NCI-H446 treated with DMSO at 0.1 percent for 48 hours (cell line): Measurements from ENCODE around the gene CYP2A13.
A peak's percentile ranks its signal among the peaks of the same experiment; 100 is the strongest.
"Not testable (repeated sequence)": the region's sequence is repeated elsewhere in the genome, so short reads cannot be mapped to it uniquely, and the experiment has no call there.

Experiments
- DNase-seq: peaks from one replicate; lab custom pipeline; 2025; lab: John Stamatoyannopoulos, UW

Gene CYP2A13

GRCh38 chr19:41120929-41121911 lies 33.0 kb downstream of the CYP2A13 start:
- not testable (repeated sequence) for DNase-seq

- DNase-seq, result not testable (repeated sequence)
Measured at GRCh38 chr19:41122846-41123245, 34.6 kb downstream of the CYP2A13 start.

DNA sequence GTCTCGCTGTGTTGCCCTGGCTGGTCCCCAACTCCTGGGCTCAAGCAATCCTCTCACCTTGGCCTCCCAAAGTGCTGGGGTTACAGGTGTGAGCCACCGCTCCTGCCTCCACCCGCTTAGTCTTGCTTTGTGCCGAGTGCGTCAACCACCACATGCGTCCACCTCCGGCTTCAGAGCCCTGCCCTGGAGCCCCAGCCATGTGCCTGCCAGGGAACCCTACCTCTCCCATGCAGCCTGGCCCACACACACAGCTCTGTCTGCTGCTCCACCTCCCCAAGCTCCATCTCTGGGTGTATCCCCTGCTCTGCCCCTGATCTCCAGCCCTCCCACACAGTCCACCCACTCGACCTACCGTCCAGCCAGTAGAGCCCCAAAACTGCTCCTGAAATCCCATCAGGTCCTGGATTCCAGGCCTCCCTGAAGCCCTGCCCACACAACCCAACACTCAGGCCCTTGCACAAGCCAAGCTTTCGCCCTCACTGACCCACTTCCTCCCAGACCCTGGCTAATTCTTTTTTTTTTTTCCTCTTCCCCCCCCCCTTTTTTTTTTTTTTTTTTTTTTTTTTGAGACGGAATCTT lies 35.6 kb downstream of the CYP2A13 start:
- no peak for DNase-seq

GRCh38 chr19:41126765-41127203 lies 38.5 kb downstream of the CYP2A13 start:
- not testable (repeated sequence) for DNase-seq

DNA sequence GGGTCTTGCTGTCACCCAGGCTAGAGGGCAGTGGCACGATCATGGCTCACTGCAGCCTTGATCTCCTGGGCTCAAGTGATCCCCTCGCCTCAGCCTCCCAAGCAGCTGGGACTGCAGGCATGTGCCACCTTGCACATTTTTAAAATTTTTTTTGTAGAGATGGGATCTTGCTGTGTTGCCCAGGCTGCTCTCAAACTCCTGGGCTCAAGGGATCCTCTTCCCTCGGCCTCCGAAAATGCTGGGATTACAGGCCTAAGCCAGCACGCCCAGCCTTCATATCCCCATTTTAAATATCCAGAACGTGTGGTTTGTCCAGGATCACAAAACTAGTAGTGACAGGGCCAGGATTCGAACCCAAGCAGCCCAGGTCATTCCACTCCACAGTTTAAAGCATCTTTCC lies 39.1 kb downstream of the CYP2A13 start:
- not testable (repeated sequence) for DNase-seq

- not testable (repeated sequence) for DNase-seq
Measured at GRCh38 chr19:41127801-41128300, 39.6 kb downstream of the CYP2A13 start.

DNA sequence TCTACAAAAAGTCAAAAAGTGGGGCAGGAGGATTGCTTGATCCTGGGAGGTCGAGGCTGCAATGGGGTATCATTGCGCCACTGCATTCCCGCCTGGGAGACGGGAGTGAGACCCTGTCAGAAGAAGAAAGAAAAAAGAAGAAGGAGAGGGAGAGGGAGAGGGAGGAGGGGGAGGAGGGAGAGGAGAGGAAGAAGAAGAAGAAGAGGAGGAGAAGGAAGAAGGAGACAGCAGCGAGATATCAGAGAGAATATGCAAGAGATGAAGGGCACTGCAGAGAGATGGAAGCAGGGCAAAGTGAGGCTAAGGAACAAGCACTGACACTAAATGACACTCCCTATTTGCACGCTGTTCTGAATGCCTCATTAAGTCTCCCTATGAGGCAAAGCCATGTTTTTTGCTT lies 40.4 kb downstream of the CYP2A13 start:
- no peak for DNase-seq

GRCh38 chr19:41131186-41131585 lies 42.9 kb downstream of the CYP2A13 start:
- no peak for DNase-seq

- no peak for DNase-seq
Measured at GRCh38 chr19:41133260-41133659, 45.0 kb downstream of the CYP2A13 start.

DNA sequence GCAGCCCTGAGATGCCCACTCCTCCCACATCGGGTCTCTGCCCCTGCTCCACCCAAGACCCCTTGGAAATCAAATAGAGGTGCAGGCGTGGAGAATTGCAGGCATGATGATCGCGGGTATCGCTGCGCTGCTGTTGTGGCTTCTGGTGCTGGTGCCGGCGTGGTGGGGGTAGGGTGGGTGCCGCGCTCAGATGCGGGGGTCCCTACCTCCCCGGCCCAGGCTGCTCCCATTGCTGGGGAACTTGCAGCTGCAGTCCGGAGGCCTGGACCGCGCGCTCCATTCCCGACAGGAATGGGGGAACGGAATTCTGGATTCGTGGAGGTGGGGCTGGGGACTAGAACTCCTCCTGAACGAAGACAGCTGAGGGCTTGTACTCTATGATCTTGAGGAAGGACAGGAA lies 46.4 kb downstream of the CYP2A13 start:
- no peak for DNase-seq

DNA sequence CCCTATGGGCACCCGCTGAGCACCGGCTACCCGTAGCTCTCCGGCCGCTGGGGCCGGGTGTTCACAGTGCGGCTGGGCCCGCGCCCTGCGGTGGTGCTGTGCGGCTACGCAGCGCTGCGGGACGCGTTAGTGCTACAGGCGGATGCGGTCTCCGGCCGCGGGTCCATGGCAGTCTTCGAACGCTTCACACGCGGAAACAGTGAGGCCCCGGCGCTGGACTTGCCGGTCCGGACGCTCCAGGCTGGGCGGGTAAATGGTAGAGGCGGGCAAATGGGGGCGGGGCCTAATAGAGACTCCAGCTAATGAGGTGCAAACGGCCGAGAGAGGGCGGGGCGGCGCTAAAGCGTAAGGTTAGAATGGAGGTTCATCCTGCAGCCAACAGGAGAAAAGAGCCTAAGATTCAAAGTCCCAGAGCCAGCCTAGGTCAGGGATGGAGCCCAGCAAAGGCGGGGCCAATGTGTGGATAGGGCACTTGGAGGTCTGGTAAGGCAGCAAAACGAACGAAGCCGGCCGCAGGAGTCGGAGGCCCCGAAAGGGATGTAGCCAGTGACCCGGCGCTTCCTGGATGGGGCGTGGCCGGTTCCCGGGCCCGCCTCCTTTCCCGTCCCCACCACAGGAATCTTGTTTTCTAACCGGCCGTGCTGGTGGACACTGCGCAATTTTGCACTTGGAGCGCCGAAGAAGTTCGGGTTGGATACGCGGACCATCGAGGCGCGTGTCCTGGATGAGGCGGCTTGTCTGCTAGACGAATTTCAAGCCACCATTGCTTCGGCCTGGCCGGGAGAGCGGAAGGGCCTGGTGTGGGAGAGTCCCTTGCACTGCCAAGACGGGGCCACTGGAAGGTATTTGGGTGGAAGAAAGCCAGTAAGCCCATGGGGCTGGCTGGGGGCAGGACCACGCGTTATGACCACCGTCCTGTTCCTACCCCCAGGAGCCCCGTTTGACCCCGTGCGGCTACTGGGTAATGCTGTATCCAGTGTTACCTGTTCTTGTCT lies 47.4 kb downstream of the CYP2A13 start:
- not testable (repeated sequence) for DNase-seq

GRCh38 chr19:41136636-41137455 lies 48.6 kb downstream of the CYP2A13 start:
- no peak for DNase-seq

GRCh38 chr19:41144403-41144802 lies 56.2 kb downstream of the CYP2A13 start:
- DNase-seq, result peak; percentile 45
